Suppressor macrophage (primary cell): ENCODE data around the gene DIS3L2.
"Not testable (repeated sequence)": the region's sequence is repeated elsewhere in the genome, so short reads cannot be mapped to it uniquely, and the experiment has no call there.

Experiments used
- DNase-seq, 4 experiments: peaks; one replicate each; pipeline ENCODE4 v3.0.0-alpha.2; 2020 to 2022

DIS3L2 gene

GRCh38 chr2:231929961-231930592 is 31.4 kb upstream of the DIS3L2 start:
- peak in 3 of 4 experiments; percentile 8 to 42 (median 20) for DNase-seq

GRCh38 chr2:231930593-231931281 is 30.8 kb upstream of the DIS3L2 start:
- DNase-seq: no peak

DNA sequence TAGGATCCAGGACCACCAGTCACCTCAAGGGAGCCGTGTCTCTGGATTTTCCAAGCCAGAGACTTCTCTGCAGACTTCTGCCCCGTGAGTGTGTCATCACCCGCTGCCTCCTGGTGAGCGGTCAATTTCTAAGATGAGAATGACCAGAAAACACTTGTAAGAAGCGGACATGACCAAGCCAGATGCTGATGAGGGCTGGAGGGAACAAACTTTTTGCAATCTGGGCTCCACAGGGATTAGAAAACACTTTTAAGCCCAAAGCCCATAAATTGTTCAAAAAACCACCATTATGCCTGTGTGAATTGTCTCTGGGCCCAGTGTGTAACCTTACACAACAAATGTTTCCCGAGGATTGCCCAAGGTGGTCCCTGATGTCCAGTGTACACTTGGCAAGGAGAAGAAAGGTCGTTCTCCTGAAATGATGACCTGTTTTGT is 30.0 kb upstream of the DIS3L2 start:
- no peak for DNase-seq

DNA sequence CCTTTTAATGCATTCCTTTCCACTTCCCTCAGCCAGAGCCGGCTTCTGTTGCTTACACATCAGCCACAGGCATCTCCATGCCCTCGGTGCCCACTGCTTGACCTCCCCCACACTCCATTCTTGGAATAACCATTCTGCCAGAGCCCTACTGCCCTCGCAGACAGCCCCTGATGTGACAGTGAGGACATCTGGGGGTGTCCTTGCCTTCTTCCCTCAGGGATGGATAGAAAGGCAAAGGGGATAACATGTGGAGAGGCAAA is 28.9 kb upstream of the DIS3L2 start:
- DNase-seq: no peak

DNA sequence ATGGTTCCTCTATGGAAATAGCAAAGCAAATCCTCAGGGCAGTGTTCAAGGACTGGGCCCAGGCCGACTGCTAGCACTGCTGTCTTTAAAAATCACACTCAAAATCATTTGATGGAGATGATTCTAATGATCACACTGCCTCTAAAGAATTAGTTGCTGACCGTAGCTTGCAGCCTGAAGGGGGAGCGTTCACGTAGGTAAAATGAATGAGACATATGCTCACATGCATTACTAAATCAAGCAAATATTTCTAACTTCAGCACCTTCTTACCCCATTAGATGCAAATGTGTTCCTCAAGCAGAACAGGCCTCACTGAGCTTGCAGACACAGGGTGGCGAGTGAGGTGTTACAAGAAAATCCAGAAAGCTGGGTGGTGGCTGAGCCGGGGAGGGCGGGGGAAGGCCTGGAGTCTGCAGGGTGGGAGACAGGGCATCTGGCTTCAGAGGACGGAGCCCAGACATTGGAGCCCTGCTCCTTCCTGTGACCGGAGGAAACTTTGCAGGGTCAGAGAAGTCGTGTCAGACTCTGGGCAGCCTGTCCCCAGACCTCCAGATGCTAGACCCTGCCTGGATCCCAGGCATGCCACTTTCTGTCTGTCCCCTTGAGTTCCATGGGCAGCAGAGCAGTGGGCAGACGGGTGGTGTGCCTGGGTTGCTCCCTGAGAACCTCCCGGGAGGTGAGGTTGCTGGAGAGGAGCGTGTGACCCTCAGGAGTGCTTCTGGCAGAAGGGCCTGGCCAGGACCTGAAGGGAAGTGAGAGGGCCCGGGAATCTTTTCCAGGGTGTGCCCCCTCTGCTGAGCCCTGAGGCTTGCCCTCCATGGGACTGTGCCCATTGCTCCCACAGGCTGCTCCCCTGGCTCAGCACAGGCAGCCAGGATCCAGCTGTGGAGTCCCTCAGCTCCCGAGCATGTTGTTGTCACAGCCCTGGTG is 28.3 kb upstream of the DIS3L2 start:
- no peak for DNase-seq

DNA sequence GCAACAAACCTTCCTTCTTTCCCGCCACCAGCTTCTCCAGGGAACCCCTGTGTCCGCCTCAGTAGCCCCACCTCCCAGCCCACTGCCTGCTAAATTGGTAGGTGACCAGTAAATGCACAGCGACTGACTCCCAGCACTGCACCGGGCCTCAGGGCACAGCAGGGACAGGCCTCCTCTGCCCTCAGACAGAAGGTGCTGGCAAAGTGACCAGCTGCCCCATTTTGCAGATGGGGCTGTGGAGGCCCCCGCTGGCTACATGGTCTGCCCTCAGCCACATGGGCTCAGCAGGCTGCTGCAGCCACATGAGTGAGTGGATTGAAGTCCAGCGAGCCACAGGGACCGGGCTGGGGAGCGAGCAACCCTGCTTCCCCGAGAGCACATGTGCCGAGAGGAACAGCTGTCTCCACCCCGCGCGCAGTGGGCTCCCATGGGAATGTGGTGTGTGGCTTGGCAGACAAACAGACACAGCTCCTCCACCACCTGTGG is 27.6 kb upstream of the DIS3L2 start:
- no peak for DNase-seq

GRCh38 chr2:231934441-231935206 is 26.9 kb upstream of the DIS3L2 start:
- DNase-seq: no peak

DNA sequence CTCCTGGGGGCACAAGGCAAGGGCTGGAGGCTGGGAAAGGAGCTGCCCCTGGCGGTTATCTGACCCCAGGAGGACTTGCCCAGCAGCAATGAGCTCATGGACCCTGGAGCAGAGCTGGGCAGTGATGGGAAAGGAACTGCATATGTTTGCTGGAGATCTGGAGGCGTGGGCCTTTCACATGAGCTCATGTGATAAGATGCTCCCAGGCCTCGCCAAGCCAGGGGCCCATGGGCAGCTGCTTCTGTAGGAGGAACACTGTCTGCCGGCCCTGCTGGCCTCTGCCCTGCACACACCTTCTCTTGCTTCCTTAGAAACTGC is 26.3 kb upstream of the DIS3L2 start:
- peak; percentile 9 to 45 (median 19) for DNase-seq

DNA sequence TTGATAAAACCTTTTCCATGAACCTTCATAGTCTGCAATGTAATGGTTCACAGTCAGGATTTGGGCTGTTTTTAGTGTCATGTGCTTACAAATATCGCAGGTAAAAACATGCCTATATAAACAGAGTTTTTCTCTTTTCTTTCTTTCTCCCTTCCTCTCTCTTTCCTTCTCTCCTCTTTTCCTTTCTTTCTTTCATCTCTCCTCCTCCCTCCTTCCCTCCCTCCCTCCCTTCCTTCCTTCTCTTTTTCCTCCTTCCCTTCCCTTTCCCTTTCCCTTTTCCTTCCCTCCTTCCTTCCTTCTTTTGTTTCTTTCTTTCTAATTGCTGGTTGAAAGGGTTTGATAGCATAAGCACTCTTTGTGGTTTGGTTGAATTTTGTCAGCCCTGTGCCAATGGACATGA is 25.7 kb upstream of the DIS3L2 start:
- no peak for DNase-seq

DNA sequence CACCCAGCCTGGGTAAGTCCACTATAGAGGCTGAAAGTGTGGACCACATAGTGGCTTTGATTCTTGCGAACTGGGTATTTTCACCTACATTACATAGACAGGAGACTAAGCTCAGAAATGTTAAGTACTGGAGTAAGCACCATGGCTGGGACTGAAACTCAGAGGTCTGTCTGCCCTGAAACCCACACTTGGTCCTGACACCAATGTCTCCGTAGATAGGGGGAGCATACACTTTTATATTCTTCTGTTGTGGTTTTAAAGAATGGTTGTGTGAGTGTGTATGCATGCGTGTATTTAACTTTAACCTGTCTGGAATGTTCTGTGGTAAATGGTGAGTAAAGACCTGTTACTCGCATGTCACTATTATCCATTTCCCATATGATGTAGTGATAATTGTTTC is 25.0 kb upstream of the DIS3L2 start:
- DNase-seq: no peak

- no peak for DNase-seq
Observed at GRCh38 chr2:231937057-231937456, 24.5 kb upstream of the DIS3L2 start.

DNA sequence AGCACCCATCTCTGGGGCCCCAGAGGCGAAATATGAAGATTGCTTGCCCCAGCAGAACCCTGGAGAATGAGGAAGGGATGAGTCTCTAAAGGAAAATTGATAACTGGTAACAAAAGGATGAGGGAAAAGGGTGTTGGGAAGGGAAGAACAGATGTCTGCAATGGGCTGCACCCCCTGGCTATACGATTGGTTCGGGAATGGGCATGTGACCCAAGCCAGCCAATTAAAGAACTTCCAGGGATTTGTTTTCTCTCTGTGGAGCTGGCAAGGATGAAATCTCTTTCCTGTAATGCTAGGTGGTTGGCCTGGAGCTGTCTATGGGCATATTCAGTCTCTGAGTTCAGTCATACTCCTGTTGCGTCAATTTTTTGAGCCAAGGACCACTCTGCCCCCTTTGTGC is 22.5 kb upstream of the DIS3L2 start:
- no peak for DNase-seq

GRCh38 chr2:231940795-231941194 is 20.7 kb upstream of the DIS3L2 start:
- DNase-seq: no peak

DNA sequence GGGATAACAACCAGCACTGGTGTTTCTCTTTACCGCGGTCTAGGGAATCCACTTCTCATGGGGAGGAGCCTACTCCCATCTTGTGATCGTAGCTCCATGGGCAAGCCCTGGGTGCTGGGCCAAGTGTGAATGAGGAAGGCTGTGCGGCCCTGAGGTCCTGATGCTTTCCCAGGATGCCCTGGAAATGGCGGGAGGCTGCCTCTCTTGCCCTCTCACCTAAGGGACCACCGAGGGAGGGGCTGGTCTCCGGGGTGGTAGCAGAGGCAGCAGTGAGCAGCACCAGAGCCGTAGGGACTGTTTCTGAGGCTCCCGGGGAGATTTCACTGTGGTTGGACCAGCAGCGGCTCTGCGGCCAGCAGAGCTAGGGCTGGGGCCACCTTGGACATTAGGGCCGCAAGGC is 19.8 kb upstream of the DIS3L2 start:
- DNase-seq: no peak

GRCh38 chr2:231942180-231942579 is 19.3 kb upstream of the DIS3L2 start:
- no peak for DNase-seq

- DNase-seq: no peak
Observed at GRCh38 chr2:231946241-231946814, 15.2 kb upstream of the DIS3L2 start.

GRCh38 chr2:231947112-231947511 is 14.4 kb upstream of the DIS3L2 start:
- DNase-seq: not testable (repeated sequence)

- no peak for DNase-seq
Observed at GRCh38 chr2:231947694-231948093, 13.8 kb upstream of the DIS3L2 start.

- no peak for DNase-seq
Observed at GRCh38 chr2:231951452-231952035, 10.0 kb upstream of the DIS3L2 start.

GRCh38 chr2:231955758-231956472 is 5.6 kb upstream of the DIS3L2 start:
- no peak for DNase-seq
